Trophoblast cell (in vitro differentiated cells and primary cell): ENCODE results near the gene CD180.

Experiments used
- DNase-seq, 2 donors: peaks; one replicate each; pipeline ENCODE4 v3.0.0-alpha.2; 2016
- H2AFZ ChIP-seq: 2 replicates; pipeline ENCODE4 v1.6.1; 2013; ENCODE audit warnings: low read length, moderate library complexity, mild to moderate bottlenecking; ENCODE audit not compliant: insufficient read depth, poor library complexity
- H2AK5ac ChIP-seq: 2 replicates; pipeline ENCODE4 v1.6.1; 2013; ENCODE audit warnings: mild to moderate bottlenecking, low read length
- H2BK120ac ChIP-seq: 2 replicates; pipeline ENCODE4 v1.6.1; 2013; ENCODE audit warnings: low read length, mild to moderate bottlenecking, moderate library complexity; ENCODE audit not compliant: insufficient read depth, poor library complexity
- H2BK12ac ChIP-seq: 2 replicates; pipeline ENCODE4 v1.6.1; 2013; ENCODE audit warnings: mild to moderate bottlenecking, low read length, moderate library complexity
- H2BK5ac ChIP-seq: 2 replicates; pipeline ENCODE4 v1.6.1; 2013; ENCODE audit warnings: low read length, low read depth, moderate library complexity, mild to moderate bottlenecking; ENCODE audit not compliant: poor library complexity
- H3K14ac ChIP-seq: 2 replicates; pipeline ENCODE4 v1.6.1; 2013; ENCODE audit warnings: mild to moderate bottlenecking, low read length
- H3K18ac ChIP-seq: 2 replicates; pipeline ENCODE4 v1.6.1; 2013; ENCODE audit warnings: mild to moderate bottlenecking, low read length
- H3K23ac ChIP-seq: 2 replicates; pipeline ENCODE4 v1.6.1; 2013; ENCODE audit warnings: low read length
- H3K27ac ChIP-seq: 2 replicates; pipeline ENCODE4 v1.5.1; 2013; ENCODE audit warnings: low read depth, mild to moderate bottlenecking, inconsistent platforms, low read length, moderate library complexity
- H3K27me3 ChIP-seq: 2 replicates; pipeline ENCODE4 v1.6.1; 2013; ENCODE audit warnings: inconsistent platforms, mild to moderate bottlenecking, low read length, moderate library complexity; ENCODE audit not compliant: insufficient read depth
- H3K36me3 ChIP-seq, 2 experiments: 1 replicate in 1 of 2; 2 replicates in 1 of 2; pipeline ENCODE4 v1.6.1; 2013; ENCODE audit warnings: low read length in 2 of 2, mild to moderate bottlenecking in 2 of 2, moderate library complexity in 1 of 2; ENCODE audit not compliant: insufficient read depth in 2 of 2, control insufficient read depth in 1 of 2
- H3K4ac ChIP-seq: 2 replicates; pipeline ENCODE4 v1.6.1; 2013; ENCODE audit warnings: low read depth, mild to moderate bottlenecking, low read length, moderate library complexity
- H3K4me1 ChIP-seq, 2 experiments: 1 replicate in 1 of 2; 2 replicates in 1 of 2; pipeline ENCODE4 v1.6.1; 2013; ENCODE audit warnings: low read length in 2 of 2, mild to moderate bottlenecking in 2 of 2, moderate library complexity in 1 of 2; ENCODE audit not compliant: insufficient read depth in 2 of 2, control insufficient read depth in 1 of 2
- H3K4me2 ChIP-seq: 2 replicates; pipeline ENCODE4 v1.6.1; 2013; ENCODE audit warnings: inconsistent platforms, mild to moderate bottlenecking, low read length, moderate library complexity
- H3K4me3 ChIP-seq: 2 replicates; pipeline ENCODE4 v1.5.1; 2013; ENCODE audit warnings: mild to moderate bottlenecking, low read depth, low read length, inconsistent platforms
- H3K79me1 ChIP-seq: one replicate; pipeline ENCODE4 v1.6.1; 2013; ENCODE audit warnings: low read length
- H3K79me2 ChIP-seq: 2 replicates; pipeline ENCODE4 v1.6.1; 2013; ENCODE audit warnings: low read length, mild to moderate bottlenecking; ENCODE audit not compliant: control insufficient read depth, insufficient read depth, poor library complexity
- H3K9ac ChIP-seq: 2 replicates; pipeline ENCODE4 v1.6.1; 2013; ENCODE audit warnings: mild to moderate bottlenecking, low read length
- H3K9me3 ChIP-seq: 2 replicates; pipeline ENCODE4 v1.6.1; 2013; ENCODE audit warnings: low read depth, mild to moderate bottlenecking, control low read depth, inconsistent platforms, low read length; ENCODE audit not compliant: insufficient read depth
- H4K12ac ChIP-seq: 2 replicates; pipeline ENCODE4 v1.6.1; 2013; ENCODE audit warnings: low read depth, mild to moderate bottlenecking, low read length, moderate library complexity
- H4K8ac ChIP-seq: 2 replicates; pipeline ENCODE4 v1.6.1; 2013; ENCODE audit warnings: low read depth, mild to moderate bottlenecking, low read length, moderate library complexity
- H4K91ac ChIP-seq: one replicate; pipeline ENCODE4 v1.6.1; 2013; ENCODE audit warnings: low read depth, mild to moderate bottlenecking, low read length, moderate library complexity
- WGBS: extraction: QIAGEN DNeasy Blood & Tissue Kit; methylation state at CpG from one replicate; pipeline ENCODE4 v1.1.7; 2013; ENCODE audit warnings: missing lambda C conversion rate; ENCODE audit not compliant: insufficient read length, insufficient coverage; ENCODE audit errors: extremely low coverage; 5-methylcytosine and 5-hydroxymethylcytosine counted together

The CD180 gene

DNA sequence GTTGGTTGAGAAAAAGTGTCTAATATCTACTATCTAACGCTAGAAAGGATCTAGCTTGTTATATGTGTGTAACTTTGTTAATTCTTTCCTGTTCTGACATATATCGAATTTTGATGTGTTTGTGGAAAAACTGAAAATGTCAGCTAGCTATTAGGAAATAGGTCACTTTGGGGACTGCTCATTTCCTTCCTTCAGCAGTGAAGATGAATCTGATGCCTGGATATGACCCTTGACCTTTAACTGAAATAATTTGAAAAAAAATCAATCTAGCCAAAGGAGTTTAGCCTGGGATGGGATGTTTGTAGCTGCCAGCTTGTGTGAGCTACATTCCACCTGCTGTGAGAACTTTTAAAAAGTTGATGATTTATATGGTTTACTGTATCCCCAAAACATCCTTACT lies 66.8 kb downstream of the CD180 start:
- Histone ChIP-seq H4K8ac (no peak overlapping the region), H2BK12ac (no peak overlapping the region)
- WGBS = no CpG with 5 or more reads among the region's 2 CpGs

More for the DNA sequence above, 66.8 kb downstream of the CD180 start:
- Histone ChIP-seq H2BK5ac (no peak overlapping the region), H2AFZ (no peak overlapping the region), H3K79me1 (no peaks in the 10 kb centered on the region), H3K4me2 (no peak overlapping the region), H3K9ac (no peak overlapping the region), H3K14ac (no peak overlapping the region), H3K23ac (no peak overlapping the region), H2AK5ac (no peak overlapping the region), H3K27me3 (no peaks in the 10 kb centered on the region), H3K4ac (no peak overlapping the region), H3K79me2 (no peaks in the 10 kb centered on the region), H3K4me1 (no peaks in the 10 kb centered on the region), H2BK120ac (no peak overlapping the region), H3K9me3 (no peaks in the 10 kb centered on the region), H3K4me3 (no peak overlapping the region), H4K12ac (no peak overlapping the region), H3K36me3 (peaks cover 1% of the 10 kb centered on the region in 2 experiments), H4K91ac (no peak overlapping the region), H3K27ac (no peak overlapping the region), H3K18ac (no peak overlapping the region)
- no peak for DNase-seq
